ENCODE results near the gene SLC12A9. TPM values are rescaled to one million over a fixed set of nuclear protein-coding genes. Genes with fewer than 3 reads are reported as not detected.
A peak's percentile ranks its signal among the peaks of the same experiment; 100 is the strongest.

Gene SLC12A9
- total and polyA plus RNA-seq, 2 experiments from 2014 or later, result 10.3 to 39.9 TPM

- TF ChIP-seq, protein P1, sequence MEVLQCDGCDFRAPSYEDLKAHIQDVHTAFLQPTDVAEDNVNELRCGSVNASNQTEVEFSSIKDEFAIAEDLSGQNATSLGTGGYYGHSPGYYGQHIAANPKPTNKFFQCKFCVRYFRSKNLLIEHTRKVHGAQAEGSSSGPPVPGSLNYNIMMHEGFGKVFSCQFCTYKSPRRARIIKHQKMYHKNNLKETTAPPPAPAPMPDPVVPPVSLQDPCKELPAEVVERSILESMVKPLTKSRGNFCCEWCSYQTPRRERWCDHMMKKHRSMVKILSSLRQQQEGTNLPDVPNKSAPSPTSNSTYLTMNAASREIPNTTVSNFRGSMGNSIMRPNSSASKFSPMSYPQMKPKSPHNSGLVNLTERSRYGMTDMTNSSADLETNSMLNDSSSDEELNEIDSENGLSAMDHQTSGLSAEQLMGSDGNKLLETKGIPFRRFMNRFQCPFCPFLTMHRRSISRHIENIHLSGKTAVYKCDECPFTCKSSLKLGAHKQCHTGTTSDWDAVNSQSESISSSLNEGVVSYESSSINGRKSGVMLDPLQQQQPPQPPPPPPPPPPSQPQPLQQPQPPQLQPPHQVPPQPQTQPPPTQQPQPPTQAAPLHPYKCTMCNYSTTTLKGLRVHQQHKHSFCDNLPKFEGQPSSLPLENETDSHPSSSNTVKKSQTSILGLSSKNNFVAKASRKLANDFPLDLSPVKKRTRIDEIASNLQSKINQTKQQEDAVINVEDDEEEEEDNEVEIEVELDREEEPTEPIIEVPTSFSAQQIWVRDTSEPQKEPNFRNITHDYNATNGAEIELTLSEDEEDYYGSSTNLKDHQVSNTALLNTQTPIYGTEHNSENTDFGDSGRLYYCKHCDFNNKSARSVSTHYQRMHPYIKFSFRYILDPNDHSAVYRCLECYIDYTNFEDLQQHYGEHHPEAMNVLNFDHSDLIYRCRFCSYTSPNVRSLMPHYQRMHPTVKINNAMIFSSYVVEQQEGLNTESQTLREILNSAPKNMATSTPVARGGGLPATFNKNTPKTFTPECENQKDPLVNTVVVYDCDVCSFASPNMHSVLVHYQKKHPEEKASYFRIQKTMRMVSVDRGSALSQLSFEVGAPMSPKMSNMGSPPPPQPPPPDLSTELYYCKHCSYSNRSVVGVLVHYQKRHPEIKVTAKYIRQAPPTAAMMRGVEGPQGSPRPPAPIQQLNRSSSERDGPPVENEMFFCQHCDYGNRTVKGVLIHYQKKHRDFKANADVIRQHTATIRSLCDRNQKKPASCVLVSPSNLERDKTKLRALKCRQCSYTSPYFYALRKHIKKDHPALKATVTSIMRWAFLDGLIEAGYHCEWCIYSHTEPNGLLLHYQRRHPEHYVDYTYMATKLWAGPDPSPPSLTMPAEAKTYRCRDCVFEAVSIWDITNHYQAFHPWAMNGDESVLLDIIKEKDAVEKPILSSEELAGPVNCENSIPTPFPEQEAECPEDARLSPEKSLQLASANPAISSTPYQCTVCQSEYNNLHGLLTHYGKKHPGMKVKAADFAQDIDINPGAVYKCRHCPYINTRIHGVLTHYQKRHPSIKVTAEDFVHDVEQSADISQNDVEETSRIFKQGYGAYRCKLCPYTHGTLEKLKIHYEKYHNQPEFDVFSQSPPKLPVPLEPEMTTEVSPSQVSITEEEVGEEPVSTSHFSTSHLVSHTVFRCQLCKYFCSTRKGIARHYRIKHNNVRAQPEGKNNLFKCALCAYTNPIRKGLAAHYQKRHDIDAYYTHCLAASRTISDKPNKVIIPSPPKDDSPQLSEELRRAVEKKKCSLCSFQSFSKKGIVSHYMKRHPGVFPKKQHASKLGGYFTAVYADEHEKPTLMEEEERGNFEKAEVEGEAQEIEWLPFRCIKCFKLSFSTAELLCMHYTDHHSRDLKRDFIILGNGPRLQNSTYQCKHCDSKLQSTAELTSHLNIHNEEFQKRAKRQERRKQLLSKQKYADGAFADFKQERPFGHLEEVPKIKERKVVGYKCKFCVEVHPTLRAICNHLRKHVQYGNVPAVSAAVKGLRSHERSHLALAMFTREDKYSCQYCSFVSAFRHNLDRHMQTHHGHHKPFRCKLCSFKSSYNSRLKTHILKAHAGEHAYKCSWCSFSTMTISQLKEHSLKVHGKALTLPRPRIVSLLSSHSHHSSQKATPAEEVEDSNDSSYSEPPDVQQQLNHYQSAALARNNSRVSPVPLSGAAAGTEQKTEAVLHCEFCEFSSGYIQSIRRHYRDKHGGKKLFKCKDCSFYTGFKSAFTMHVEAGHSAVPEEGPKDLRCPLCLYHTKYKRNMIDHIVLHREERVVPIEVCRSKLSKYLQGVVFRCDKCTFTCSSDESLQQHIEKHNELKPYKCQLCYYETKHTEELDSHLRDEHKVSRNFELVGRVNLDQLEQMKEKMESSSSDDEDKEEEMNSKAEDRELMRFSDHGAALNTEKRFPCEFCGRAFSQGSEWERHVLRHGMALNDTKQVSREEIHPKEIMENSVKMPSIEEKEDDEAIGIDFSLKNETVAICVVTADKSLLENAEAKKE (CRISPR knock-in tag; IDR thresholded peaks at IDR 0.05), result no peak
Observed at GRCh38 chr7:100893318-100893895, 40.9 kb downstream of the SLC12A9 start (continued).

GRCh38 chr7:100893910-100894721 is 41.6 kb downstream of the SLC12A9 start:
- Histone ChIP-seq H2AFZ (0 out of 2 replicates have a peak overlapping the region, but pooled peaks have one; percentile 23), H3K79me2 (replicated peaks; ENCODE audit: insufficient read depth) (peaks cover 1% of the 10 kb centered on the region), H3K4me2 (peak overlapping the region; percentile 96), H3K27ac (ENCODE audit: low read depth) (no peak overlapping the region), H3K27me3 (ENCODE audit: insufficient read depth) (peaks cover 35% of the 10 kb centered on the region), H3K4me3 (peak overlapping the region; percentile 73), H4K20me1 (replicated peaks; ENCODE audit: insufficient read depth) (no peaks in the 10 kb centered on the region), H3K4me1 (ENCODE audit: insufficient read depth) (peaks cover 8% of the 10 kb centered on the region; the same call in 1 of the 2 replicates), H3F3A (replicated peaks; ENCODE audit: low read depth) (peaks cover 11% of the 10 kb centered on the region; the same call in 1 of the 2 replicates), H3K36me3 (ENCODE audit: insufficient read depth) (no peaks in the 10 kb centered on the region), H3K9me2 (ENCODE audit: insufficient read depth) (no peaks in the 10 kb centered on the region)
- DNase-seq (ENCODE audit: low spot score) (peak; percentile 34), ATAC-seq (no peak; the same call in 2 of the 3 replicates)
- Mint-ChIP-seq H3K36me3 (ENCODE audit: low read depth) (no peaks in the 10 kb centered on the region; the same call in 2 of the 3 replicates), H3K27me3 (ENCODE audit: insufficient read depth, low read depth, poor library complexity) (peaks cover 42% of the 10 kb centered on the region), H3K9me3 (peaks cover 4% of the 10 kb centered on the region; the same call in 2 of the 3 replicates), H3K4me3 (peak overlapping the region; percentile 37; the same call in 2 of the 3 replicates), H3K27ac (no peak overlapping the region), H3K4me1 (peaks cover 23% of the 10 kb centered on the region)
- TF ChIP-seq, protein P1 (CRISPR knock-in tag; IDR thresholded peaks at IDR 0.05), result no peak
- TF ChIP-seq NANOG (IDR thresholded peaks at IDR 0.05; ENCODE audit: borderline replicate concordance) (no peak), POLR2AphosphoS5 (IDR thresholded peaks at IDR 0.05; ENCODE audit: low read depth) (no peak), ZNF331 (CRISPR knock-in tag; IDR thresholded peaks at IDR 0.05; ENCODE audit: low read depth) (no peak), STAT1 (IDR thresholded peaks at IDR 0.05; ENCODE audit: unreplicated experiment) (no peak), ETS1 (IDR thresholded peaks at IDR 0.05) (no peak)

Data from GM23338 (cell line).